GM21360 (cell line): ENCODE data around the gene ATP5PO.
"Not testable (repeated sequence)": the region's sequence is repeated elsewhere in the genome, so short reads cannot be mapped to it uniquely, and the experiment has no call there.

ENCODE experiments used
- ATAC-seq: cut with Tn5 transposase; IDR thresholded peaks from one replicate; pipeline ENCODE4 v1.9.1; 2021; ENCODE audit warnings: mild to moderate bottlenecking, moderate library complexity; ENCODE audit not compliant: unreplicated experiment

Gene ATP5PO

GRCh38 chr21:33872881-33873515 lies 42.6 kb downstream of the ATP5PO start:
- no peak for ATAC-seq

- no peak for ATAC-seq
Observed at GRCh38 chr21:33871171-33871570, 44.4 kb downstream of the ATP5PO start.

GRCh38 chr21:33870768-33871167 lies 44.8 kb downstream of the ATP5PO start:
- no peak for ATAC-seq

GRCh38 chr21:33869873-33870272 lies 45.7 kb downstream of the ATP5PO start:
- no peak for ATAC-seq

GRCh38 chr21:33867868-33868267 lies 47.7 kb downstream of the ATP5PO start:
- not testable (repeated sequence) for ATAC-seq

- ATAC-seq, result no peak
Observed at GRCh38 chr21:33866826-33867225, 48.8 kb downstream of the ATP5PO start.

GRCh38 chr21:33865996-33866575 lies 49.5 kb downstream of the ATP5PO start:
- no peak for ATAC-seq

GRCh38 chr21:33865176-33865575 lies 50.4 kb downstream of the ATP5PO start:
- no peak for ATAC-seq

- ATAC-seq, result no peak
Observed at GRCh38 chr21:33864150-33864549, 51.5 kb downstream of the ATP5PO start.

- not testable (repeated sequence) for ATAC-seq
Observed at GRCh38 chr21:33863191-33863590, 52.4 kb downstream of the ATP5PO start.

- ATAC-seq, result no peak
Observed at GRCh38 chr21:33861125-33861524, 54.5 kb downstream of the ATP5PO start.

- no peak for ATAC-seq
Observed at GRCh38 chr21:33860332-33860879, 55.2 kb downstream of the ATP5PO start.

- no peak for ATAC-seq
Observed at GRCh38 chr21:33859373-33860102, 56.1 kb downstream of the ATP5PO start.

GRCh38 chr21:33858667-33859372 lies 56.8 kb downstream of the ATP5PO start:
- ATAC-seq, result no peak

- ATAC-seq, result no peak
Observed at GRCh38 chr21:33857846-33858666, 57.5 kb downstream of the ATP5PO start.

GRCh38 chr21:33856893-33857527 lies 58.6 kb downstream of the ATP5PO start:
- no peak for ATAC-seq

GRCh38 chr21:33855190-33855589 lies 60.4 kb downstream of the ATP5PO start:
- no peak for ATAC-seq

- ATAC-seq, result no peak
Observed at GRCh38 chr21:33854604-33855003, 61.0 kb downstream of the ATP5PO start.
